ENCODE measurements around the gene ABCG1.

Gene ABCG1

GRCh38 chr21:42237161-42237560, 18.2 kb downstream of the ABCG1 start:
- Histone ChIP-seq H3K4me1 (no peaks in the 10 kb centered on the region), H3K4me3 (no peak overlapping the region), H3K9me3 (no peaks in the 10 kb centered on the region), H3K27me3 (ENCODE audit: low read depth) (no peaks in the 10 kb centered on the region), H3K36me3 (replicated peaks) (no peaks in the 10 kb centered on the region)
- DNase-seq (ENCODE audit: low spot score in 2 of 2), result no peak
- in situ Hi-C loops (cut with MboI; ENCODE audit: low sequenced_read_pairs), result no loop called here

- no peak for DNase-seq (ENCODE audit: low spot score in 2 of 2)
- Histone ChIP-seq H3K9me3 (no peaks in the 10 kb centered on the region), H3K4me3 (no peak overlapping the region), H3K36me3 (replicated peaks) (no peaks in the 10 kb centered on the region), H3K27me3 (ENCODE audit: low read depth) (no peaks in the 10 kb centered on the region), H3K4me1 (no peaks in the 10 kb centered on the region)
- in situ Hi-C loops (cut with MboI; ENCODE audit: low sequenced_read_pairs), result no loop called here
Observed at GRCh38 chr21:42237577-42237976, 18.6 kb downstream of the ABCG1 start.

- no peaks in the 10 kb centered on the region for H3K36me3 ChIP-seq (replicated peaks)
- H3K4me1 ChIP-seq, result no peaks in the 10 kb centered on the region
- H3K4me3 ChIP-seq, result no peak overlapping the region
- no peaks in the 10 kb centered on the region for H3K9me3 ChIP-seq
- in situ Hi-C loops (cut with MboI; ENCODE audit: low sequenced_read_pairs), result no loop called here
- H3K27me3 ChIP-seq (ENCODE audit: low read depth), result no peaks in the 10 kb centered on the region
- no peak for DNase-seq (ENCODE audit: low spot score in 2 of 2)
Observed at GRCh38 chr21:42238185-42238934, 19.4 kb downstream of the ABCG1 start.

- no peaks in the 10 kb centered on the region for H3K36me3 ChIP-seq (replicated peaks)
- in situ Hi-C loops (cut with MboI; ENCODE audit: low sequenced_read_pairs), result no loop called here
- no peak for DNase-seq (ENCODE audit: low spot score in 2 of 2)
- no peaks in the 10 kb centered on the region for H3K27me3 ChIP-seq (ENCODE audit: low read depth)
- no peak overlapping the region for H3K4me3 ChIP-seq
- no peaks in the 10 kb centered on the region for H3K4me1 ChIP-seq
- H3K9me3 ChIP-seq, result no peaks in the 10 kb centered on the region
Observed at GRCh38 chr21:42239556-42239955, 20.6 kb downstream of the ABCG1 start.

GRCh38 chr21:42239973-42240372, 21.0 kb downstream of the ABCG1 start:
- Histone ChIP-seq H3K9me3 (no peaks in the 10 kb centered on the region), H3K4me3 (no peak overlapping the region), H3K4me1 (no peaks in the 10 kb centered on the region), H3K27me3 (ENCODE audit: low read depth) (no peaks in the 10 kb centered on the region), H3K36me3 (replicated peaks) (no peaks in the 10 kb centered on the region)
- in situ Hi-C loops (cut with MboI; ENCODE audit: low sequenced_read_pairs), result no loop called here
- DNase-seq (ENCODE audit: low spot score in 2 of 2), result no peak

GRCh38 chr21:42242611-42243010, 23.7 kb downstream of the ABCG1 start:
- DNase-seq (ENCODE audit: low spot score in 2 of 2), result no peak
- peaks cover 7% of the 10 kb centered on the region; the same call in 1 of the 2 replicates for H3K27me3 ChIP-seq (ENCODE audit: low read depth)
- no peak overlapping the region for H3K4me3 ChIP-seq
- H3K36me3 ChIP-seq (replicated peaks), result no peaks in the 10 kb centered on the region
- H3K9me3 ChIP-seq, result no peaks in the 10 kb centered on the region
- in situ Hi-C loops (cut with MboI; ENCODE audit: low sequenced_read_pairs), result no loop called here
- H3K4me1 ChIP-seq, result no peaks in the 10 kb centered on the region

GRCh38 chr21:42243026-42243425, 24.1 kb downstream of the ABCG1 start:
- no peak overlapping the region for H3K4me3 ChIP-seq
- DNase-seq (ENCODE audit: low spot score in 2 of 2), result no peak
- H3K36me3 ChIP-seq (replicated peaks), result no peaks in the 10 kb centered on the region
- in situ Hi-C loops (cut with MboI; ENCODE audit: low sequenced_read_pairs), result no loop called here
- H3K4me1 ChIP-seq, result no peaks in the 10 kb centered on the region
- H3K9me3 ChIP-seq, result no peaks in the 10 kb centered on the region
- H3K27me3 ChIP-seq (ENCODE audit: low read depth), result peaks cover 7% of the 10 kb centered on the region; the same call in 1 of the 2 replicates

- DNase-seq (ENCODE audit: low spot score in 2 of 2), result no peak
- Histone ChIP-seq H3K36me3 (replicated peaks) (no peaks in the 10 kb centered on the region), H3K9me3 (no peaks in the 10 kb centered on the region), H3K4me3 (no peak overlapping the region), H3K4me1 (no peaks in the 10 kb centered on the region), H3K27me3 (ENCODE audit: low read depth) (peaks cover 7% of the 10 kb centered on the region; the same call in 1 of the 2 replicates)
- in situ Hi-C loops (cut with MboI; ENCODE audit: low sequenced_read_pairs), result no loop called here
Observed at GRCh38 chr21:42245331-42246193, 26.6 kb downstream of the ABCG1 start.

GRCh38 chr21:42247716-42248115, 28.8 kb downstream of the ABCG1 start:
- in situ Hi-C loops (cut with MboI; ENCODE audit: low sequenced_read_pairs), result no loop called here
- Histone ChIP-seq H3K27me3 (ENCODE audit: low read depth) (peaks cover 7% of the 10 kb centered on the region; the same call in 1 of the 2 replicates), H3K4me3 (no peak overlapping the region), H3K4me1 (no peaks in the 10 kb centered on the region), H3K9me3 (no peaks in the 10 kb centered on the region), H3K36me3 (replicated peaks) (no peaks in the 10 kb centered on the region)
- no peak for DNase-seq (ENCODE audit: low spot score in 2 of 2)

GRCh38 chr21:42248241-42248640, 29.3 kb downstream of the ABCG1 start:
- H3K4me1 ChIP-seq, result no peaks in the 10 kb centered on the region
- in situ Hi-C loops (cut with MboI; ENCODE audit: low sequenced_read_pairs), result no loop called here
- peaks cover 7% of the 10 kb centered on the region; the same call in 1 of the 2 replicates for H3K27me3 ChIP-seq (ENCODE audit: low read depth)
- H3K36me3 ChIP-seq (replicated peaks), result no peaks in the 10 kb centered on the region
- no peak overlapping the region for H3K4me3 ChIP-seq
- DNase-seq (ENCODE audit: low spot score in 2 of 2), result no peak
- H3K9me3 ChIP-seq, result no peaks in the 10 kb centered on the region

GRCh38 chr21:42248783-42249597, 30.1 kb downstream of the ABCG1 start:
- H3K36me3 ChIP-seq (replicated peaks), result no peaks in the 10 kb centered on the region
- DNase-seq (ENCODE audit: low spot score in 2 of 2), result no peak
- H3K9me3 ChIP-seq, result no peaks in the 10 kb centered on the region
- H3K4me1 ChIP-seq, result no peaks in the 10 kb centered on the region
- in situ Hi-C loops (cut with MboI; ENCODE audit: low sequenced_read_pairs), result no loop called here
- H3K27me3 ChIP-seq (ENCODE audit: low read depth), result peaks cover 7% of the 10 kb centered on the region; the same call in 1 of the 2 replicates
- no peak overlapping the region for H3K4me3 ChIP-seq

GRCh38 chr21:42250422-42251403, 31.8 kb downstream of the ABCG1 start:
- Histone ChIP-seq H3K4me1 (no peaks in the 10 kb centered on the region), H3K9me3 (no peaks in the 10 kb centered on the region), H3K4me3 (no peak overlapping the region), H3K27me3 (ENCODE audit: low read depth) (peaks cover 7% of the 10 kb centered on the region; the same call in 1 of the 2 replicates), H3K36me3 (replicated peaks) (no peaks in the 10 kb centered on the region)
- DNase-seq (ENCODE audit: low spot score in 2 of 2), result no peak
- in situ Hi-C loops (cut with MboI; ENCODE audit: low sequenced_read_pairs), result no loop called here
